Skin epidermis (tissue), 12 donors: Measurements from ENCODE around the gene PRMT3.
"Not testable (repeated sequence)": the region's sequence is repeated elsewhere in the genome, so short reads cannot be mapped to it uniquely, and the experiment has no call there.

Experiments used
- H3K27ac ChIP-seq, 21 experiments: fragments of 200-600 bp; sonication (generic) in 11 of 21; one replicate each; pipeline ENCODE4 v1.5.0; 2020; ENCODE audit warnings: mild to moderate bottlenecking in 3 of 21, inconsistent platforms in 2 of 21, moderate library complexity in 2 of 21
- H3K4me3 ChIP-seq, 7 experiments: fragments of 200-600 bp; sonication (generic) in 2 of 7; one replicate each; pipeline ENCODE4 v1.5.0; 2020; ENCODE audit warnings: inconsistent platforms in 2 of 7, mild to moderate bottlenecking in 2 of 7, moderate library complexity in 1 of 7

The PRMT3 gene

GRCh38 chr11:20493340-20493739, 105.8 kb downstream of the PRMT3 start:
- H3K4me3 ChIP-seq: no peak overlapping the region
- no peak overlapping the region for H3K27ac ChIP-seq

GRCh38 chr11:20497124-20497792, 109.7 kb downstream of the PRMT3 start:
- Histone ChIP-seq H3K27ac (no peak overlapping the region), H3K4me3 (no peak overlapping the region)

DNA sequence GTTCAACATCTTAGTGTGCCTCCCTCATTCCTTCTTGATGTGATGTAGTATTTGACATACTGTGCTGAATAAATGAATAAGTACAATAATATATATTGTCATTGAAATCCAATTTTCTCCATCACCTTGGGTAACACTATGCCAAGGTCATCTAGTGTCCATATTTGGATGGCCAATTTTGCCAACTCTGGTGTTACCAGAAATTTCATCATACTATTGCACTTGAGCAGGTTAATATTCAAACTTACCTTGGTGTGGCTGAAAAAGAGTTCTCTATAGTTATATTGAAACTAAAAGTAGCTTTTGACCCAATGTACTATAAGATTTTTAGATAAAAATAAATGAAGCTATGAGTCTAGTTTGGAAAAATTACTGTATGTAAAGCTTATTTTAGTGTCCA, 113.7 kb downstream of the PRMT3 start:
- no peak overlapping the region for H3K4me3 ChIP-seq
- no peak overlapping the region for H3K27ac ChIP-seq

DNA sequence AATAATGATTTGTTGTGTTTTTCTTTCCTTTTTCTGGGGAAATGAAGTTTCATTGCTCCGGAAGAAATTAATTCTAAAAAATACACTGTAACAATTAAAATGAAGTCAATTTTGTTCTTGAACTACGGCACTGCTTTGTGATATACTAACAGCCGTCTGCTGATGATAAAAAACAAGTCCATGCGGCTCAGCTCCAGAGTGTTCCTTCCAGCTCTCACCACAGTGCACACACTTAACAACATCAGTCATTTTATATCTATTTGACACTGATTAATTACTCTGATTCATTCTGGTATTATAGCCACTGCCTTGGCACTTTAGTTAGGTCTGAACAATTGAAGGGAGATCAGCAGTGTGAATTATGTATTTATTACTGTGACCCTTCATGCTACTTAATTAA, 114.5 kb downstream of the PRMT3 start:
- Histone ChIP-seq H3K27ac (no peak overlapping the region), H3K4me3 (no peak overlapping the region)

- Histone ChIP-seq H3K4me3 (no peak overlapping the region), H3K27ac (no peak overlapping the region)
These were observed 124.5 kb downstream of the PRMT3 start for GRCh38 chr11:20511982-20512381.

DNA sequence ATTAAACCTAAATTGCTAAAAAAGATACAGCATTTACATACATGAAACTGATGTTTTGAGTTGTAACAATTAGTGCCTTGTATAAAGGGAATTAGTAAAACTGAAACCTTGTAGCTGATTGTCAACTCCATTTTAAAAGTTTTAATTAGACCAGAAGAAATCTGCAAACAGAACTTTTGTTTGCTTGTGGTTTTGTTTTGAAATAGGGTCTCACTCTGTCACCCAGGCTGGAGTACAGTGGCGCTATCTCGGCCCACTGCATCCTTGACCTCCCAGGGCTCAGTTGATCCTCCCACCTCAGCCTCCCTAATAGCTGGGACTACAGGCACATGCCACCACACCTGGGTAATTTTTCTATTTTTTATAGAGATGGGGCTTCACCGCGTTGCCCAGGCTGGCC, 125.4 kb downstream of the PRMT3 start:
- Histone ChIP-seq H3K4me3 (no peak overlapping the region), H3K27ac (no peak overlapping the region)

DNA sequence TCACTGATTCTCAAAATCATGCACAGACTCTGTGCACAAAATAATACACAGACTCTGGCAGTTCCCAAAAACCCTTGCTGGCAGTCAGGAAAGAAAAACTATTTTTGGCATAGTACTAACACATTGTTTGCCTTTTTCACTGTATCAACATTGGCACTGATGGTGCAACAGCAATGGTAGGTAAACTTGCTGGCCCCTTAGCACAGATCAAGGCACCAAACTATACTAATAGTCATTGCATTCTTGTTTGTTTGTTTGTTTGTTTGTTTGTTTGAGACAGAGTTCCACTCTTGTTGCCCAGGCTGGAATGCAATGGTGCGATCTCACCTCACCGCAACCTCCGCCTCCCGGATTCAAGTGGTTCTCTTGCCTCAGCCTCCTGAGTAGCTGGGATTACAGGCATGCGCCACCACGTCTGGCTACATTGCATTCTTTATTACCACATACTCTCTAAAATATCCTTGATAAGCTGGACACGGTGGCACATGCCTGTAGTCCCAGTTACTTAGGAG, 130.9 kb downstream of the PRMT3 start:
- H3K27ac ChIP-seq: no peak overlapping the region
- H3K4me3 ChIP-seq: no peak overlapping the region

GRCh38 chr11:20522536-20522935, 135.0 kb downstream of the PRMT3 start:
- Histone ChIP-seq H3K27ac (no peak overlapping the region), H3K4me3 (no peak overlapping the region)

- Histone ChIP-seq H3K27ac (no peak overlapping the region), H3K4me3 (no peak overlapping the region)
These were observed 142.2 kb downstream of the PRMT3 start for GRCh38 chr11:20529757-20530156.

DNA sequence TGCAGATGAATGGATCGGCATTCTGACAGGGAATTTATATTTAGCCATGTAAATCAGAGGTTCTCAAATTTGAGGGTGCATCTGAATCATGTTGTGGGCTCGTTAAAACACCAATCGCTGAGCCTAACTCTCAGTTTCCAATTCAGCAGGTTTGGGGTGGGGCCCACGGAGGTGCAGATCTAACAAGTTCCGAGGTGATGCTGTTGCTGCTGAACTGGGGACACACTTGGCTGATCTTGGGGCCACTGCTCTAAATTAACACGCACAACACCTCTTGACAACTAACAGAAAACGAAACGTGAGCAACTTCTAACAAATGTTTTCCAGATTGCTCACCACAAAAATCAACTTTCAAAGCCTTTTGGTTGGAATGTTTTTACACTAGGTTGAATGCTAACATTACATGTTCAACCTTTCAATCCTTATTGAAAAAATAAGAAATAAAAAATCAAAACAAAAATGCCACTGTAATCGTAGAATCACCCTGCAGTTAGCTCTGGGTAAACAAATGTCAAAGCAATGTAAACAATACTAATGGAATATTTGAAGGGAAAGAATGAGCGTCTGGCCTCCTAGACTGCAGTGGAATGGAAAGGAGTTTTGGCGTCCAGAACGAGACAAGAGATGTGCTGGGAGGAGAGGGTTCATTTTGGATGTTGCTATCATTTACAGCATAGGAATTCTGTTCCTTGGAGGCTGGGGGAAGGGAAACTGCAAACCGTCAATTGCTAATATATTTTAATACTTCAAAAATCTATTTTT, 143.6 kb downstream of the PRMT3 start:
- no peak overlapping the region for H3K27ac ChIP-seq
- H3K4me3 ChIP-seq: no peak overlapping the region

DNA sequence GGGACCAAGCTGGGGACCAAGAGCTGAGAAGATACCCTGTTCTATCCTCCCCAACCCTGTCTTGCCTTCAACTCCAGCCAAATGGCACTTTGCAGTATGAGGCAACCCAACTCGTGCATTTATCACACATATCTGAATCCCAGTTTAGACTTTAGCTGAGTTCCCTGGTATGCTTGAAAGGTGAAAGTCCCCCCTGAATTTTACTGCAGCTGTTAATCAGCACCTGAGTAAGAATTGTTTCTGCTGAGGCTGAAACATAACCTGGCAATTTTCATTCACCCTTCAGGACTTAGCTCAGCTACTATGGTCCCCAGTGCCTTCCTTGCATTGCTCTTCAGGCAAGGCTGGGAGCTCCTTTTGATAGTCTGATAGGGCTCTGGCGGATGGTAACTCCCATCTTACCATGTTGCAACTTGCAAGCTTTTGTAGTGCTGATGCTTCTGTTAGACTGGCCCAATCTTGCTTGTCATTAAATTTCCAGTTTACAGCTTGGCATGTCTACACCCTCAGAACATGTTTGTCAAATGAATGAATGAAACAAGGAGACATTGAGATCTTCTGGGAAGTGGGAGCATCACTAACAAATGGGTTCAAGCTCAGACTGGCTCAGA, 147.9 kb downstream of the PRMT3 start:
- H3K27ac ChIP-seq: no peak overlapping the region
- H3K4me3 ChIP-seq: no peak overlapping the region

GRCh38 chr11:20536365-20536764, 148.8 kb downstream of the PRMT3 start:
- H3K27ac ChIP-seq: no peak overlapping the region
- no peak overlapping the region for H3K4me3 ChIP-seq

DNA sequence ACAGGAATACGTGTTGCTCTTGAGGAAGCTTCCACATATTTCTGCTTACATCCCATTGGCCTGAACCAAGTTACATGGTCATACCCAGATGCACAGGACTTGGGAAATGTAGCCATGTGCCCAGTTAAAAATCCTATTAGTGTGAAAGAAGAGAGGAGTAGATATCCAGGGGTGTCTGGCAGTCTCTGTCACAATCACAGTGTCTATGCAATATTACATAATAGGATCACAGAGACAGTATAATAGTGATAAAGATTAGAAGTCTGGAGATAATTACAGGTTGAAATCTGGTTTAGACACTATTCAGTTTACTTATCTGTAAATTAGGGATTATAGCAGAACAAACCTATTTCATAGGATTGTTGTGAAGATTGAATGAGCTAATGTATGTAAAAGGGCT, 149.3 kb downstream of the PRMT3 start:
- Histone ChIP-seq H3K27ac (no peak overlapping the region), H3K4me3 (no peak overlapping the region)

DNA sequence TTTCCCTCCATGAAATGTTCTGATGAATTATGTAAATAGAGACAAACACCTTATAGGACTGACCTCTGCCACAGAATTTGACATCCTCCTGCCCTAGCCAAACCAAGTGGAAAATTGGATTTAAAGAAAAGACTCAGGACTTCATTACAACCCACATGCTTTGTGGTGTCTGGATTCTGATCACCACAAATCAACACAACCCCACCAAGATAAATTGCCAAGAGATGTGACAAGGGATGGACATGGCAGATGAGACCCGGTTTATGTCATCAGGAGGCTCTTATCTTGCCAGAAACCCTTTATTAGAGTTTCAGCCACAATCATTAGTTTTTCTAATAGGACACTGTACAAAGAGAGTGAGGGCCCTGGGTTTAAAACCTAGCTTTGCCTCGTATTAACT, 154.0 kb downstream of the PRMT3 start:
- Histone ChIP-seq H3K4me3 (no peak overlapping the region), H3K27ac (no peak overlapping the region)

DNA sequence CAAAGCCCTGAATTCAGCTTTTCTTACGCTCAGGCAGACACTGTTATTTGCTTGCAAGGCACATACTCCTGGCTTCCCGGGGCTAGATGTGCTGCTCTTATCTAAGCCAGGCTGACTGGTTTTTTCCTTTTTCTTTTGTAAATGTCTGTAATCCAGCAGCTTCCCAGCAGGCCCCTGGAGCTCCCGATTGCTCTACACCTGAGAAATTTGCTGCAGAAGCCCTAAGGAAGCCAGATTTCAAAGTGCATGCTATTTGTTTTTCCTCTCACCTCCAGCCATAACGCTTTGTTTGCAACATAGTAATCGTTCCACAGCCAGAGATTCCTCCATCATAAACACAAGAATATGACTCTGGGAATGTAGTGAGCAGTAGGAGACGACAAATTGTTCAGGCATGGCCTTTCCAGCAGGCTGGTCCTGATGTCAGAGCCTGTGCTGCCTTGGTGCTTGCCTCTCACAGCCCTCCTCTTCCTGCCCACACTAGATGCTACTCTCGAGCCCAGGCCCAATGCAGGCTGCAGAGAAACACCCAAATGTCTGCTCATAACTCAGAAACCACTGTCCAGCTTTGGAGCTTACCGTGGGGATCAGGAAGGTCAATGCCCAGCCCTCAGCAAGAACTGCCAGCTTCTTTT, 157.2 kb downstream of the PRMT3 start:
- Histone ChIP-seq H3K27ac (no peak overlapping the region), H3K4me3 (no peak overlapping the region)

- Histone ChIP-seq H3K4me3 (no peak overlapping the region), H3K27ac (no peak overlapping the region)
These were observed 159.9 kb downstream of the PRMT3 start for GRCh38 chr11:20547411-20547810.

- no peak overlapping the region for H3K4me3 ChIP-seq
- H3K27ac ChIP-seq: no peak overlapping the region
These were observed 163.6 kb downstream of the PRMT3 start for GRCh38 chr11:20551096-20551495.

GRCh38 chr11:20555783-20556182, 168.3 kb downstream of the PRMT3 start:
- no peak overlapping the region for H3K4me3 ChIP-seq

GRCh38 chr11:20556396-20556795, 168.9 kb downstream of the PRMT3 start:
- not testable (repeated sequence) for H3K4me3 ChIP-seq, H3K27ac ChIP-seq

More at GRCh38 chr11:20555783-20556182, 168.3 kb downstream of the PRMT3 start:
- no peak overlapping the region for H3K27ac ChIP-seq

DNA sequence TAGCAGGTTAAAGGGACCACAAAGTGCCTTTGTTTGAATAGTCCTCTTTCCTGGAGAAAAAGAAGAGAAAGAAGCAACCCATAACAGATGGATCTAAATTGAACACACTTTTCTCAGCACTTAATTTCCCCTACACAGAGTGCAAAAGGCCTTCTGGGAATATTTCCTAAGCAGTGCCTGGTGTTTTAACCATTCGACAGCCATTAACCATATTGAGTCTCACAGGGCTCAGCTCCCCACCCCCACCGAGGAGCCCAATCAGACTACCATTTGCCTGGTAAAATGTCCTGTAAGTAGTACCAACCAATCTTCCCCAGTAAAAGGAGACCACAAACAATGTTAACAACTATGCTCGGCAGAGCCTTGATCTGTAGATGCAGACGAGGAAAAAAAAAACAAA, 171.2 kb downstream of the PRMT3 start:
- Histone ChIP-seq H3K4me3 (no peak overlapping the region), H3K27ac (no peak overlapping the region)
